Naive thymus-derived CD4-positive, alpha-beta T cell (primary cell): Measurements from ENCODE around the gene FGD4. TPM values are rescaled to one million over a fixed set of nuclear protein-coding genes. Genes with fewer than 3 reads are reported as not detected.

Source experiments
- ATAC-seq: fragments of 150-1000 bp; cut with Tn5 transposase; 2 replicates; pipeline ENCODE4 v1.10.0; 2021; ENCODE audit warnings: mild to moderate bottlenecking, moderate library complexity
- CTCF ChIA-PET: fragments of 350-600 bp; sonication (Branson Sonifier 250); formaldehyde crosslinking; loops from one replicate; lab custom pipeline; 2021; ENCODE audit warnings: antibody characterized with exemption; lab: Charles Lee
- POLR2A ChIA-PET: fragments of 350-600 bp; sonication (Branson Sonifier 250); formaldehyde crosslinking; loops from one replicate; lab custom pipeline; 2021; ENCODE audit warnings: antibody characterized with exemption, inconsistent platforms; lab: Charles Lee
- DNase-seq, 9 donors: peaks; one replicate each; pipeline versions ENCODE4 v3.0.0 to v3.0.0-alpha.2; 2020 to 2022; ENCODE audit warnings: mixed read lengths in 1 of 9
- H3K27ac ChIP-seq: one replicate; pipeline ENCODE4 v1.7.0; 2013; ENCODE audit warnings: mild to moderate bottlenecking, low read depth, low read length, moderate library complexity
- H3K27me3 ChIP-seq, 2 donors: one replicate each; pipeline ENCODE4 v1.7.0; 2013; ENCODE audit warnings: low read length in 2 of 2, mild to moderate bottlenecking in 2 of 2, moderate library complexity in 2 of 2; ENCODE audit not compliant: control insufficient read depth in 2 of 2, insufficient read depth in 2 of 2
- H3K36me3 ChIP-seq, 3 experiments: 1 replicate in 2 of 3; 2 replicates in 1 of 3; pipeline ENCODE4 v1.7.0; 2013; ENCODE audit warnings: low read length in 3 of 3, mild to moderate bottlenecking in 3 of 3, moderate library complexity in 1 of 3; ENCODE audit not compliant: insufficient read depth in 3 of 3, control insufficient read depth in 2 of 3
- H3K4me1 ChIP-seq, 2 donors: one replicate each; pipeline ENCODE4 v1.7.0; 2013; ENCODE audit warnings: low read length in 2 of 2, mild to moderate bottlenecking in 2 of 2, moderate library complexity in 1 of 2; ENCODE audit not compliant: control insufficient read depth in 2 of 2, insufficient read depth in 2 of 2
- H3K4me3 ChIP-seq: 2 replicates; pipeline ENCODE4 v1.7.0; 2013; ENCODE audit warnings: mild to moderate bottlenecking, low read length
- H3K9me3 ChIP-seq, 3 experiments: 1 replicate in 2 of 3; 2 replicates in 1 of 3; pipeline ENCODE4 v1.7.0; 2013; ENCODE audit warnings: low read length in 3 of 3; ENCODE audit not compliant: control insufficient read depth in 2 of 3
- H3K27ac Mint-ChIP-seq, 9 donors: one replicate each; pipeline ENCODE4 v1.8.0; 2020 to 2022; ENCODE audit warnings: mixed read lengths in 9 of 9, mild to moderate bottlenecking in 8 of 9, moderate library complexity in 5 of 9, inconsistent platforms in 2 of 9
- H3K27me3 Mint-ChIP-seq, 5 donors: one replicate each; pipeline ENCODE4 v1.8.0; 2021 to 2022; ENCODE audit warnings: mixed read lengths in 5 of 5, mild to moderate bottlenecking in 1 of 5
- H3K36me3 Mint-ChIP-seq, 5 donors: one replicate each; pipeline ENCODE4 v1.8.0; 2020 to 2022; ENCODE audit warnings: mixed read lengths in 5 of 5, mild to moderate bottlenecking in 3 of 5, inconsistent platforms in 1 of 5
- H3K4me1 Mint-ChIP-seq, 7 donors: one replicate each; pipeline ENCODE4 v1.8.0; 2020 to 2022; ENCODE audit warnings: mixed read lengths in 7 of 7, mild to moderate bottlenecking in 3 of 7, inconsistent platforms in 1 of 7
- H3K4me3 Mint-ChIP-seq, 10 donors: one replicate each; pipeline ENCODE4 v1.8.0; 2020 to 2022; ENCODE audit warnings: mild to moderate bottlenecking in 10 of 10, mixed read lengths in 10 of 10, moderate library complexity in 6 of 10, inconsistent platforms in 2 of 10
- H3K9me3 Mint-ChIP-seq, 11 donors: one replicate each; pipeline ENCODE4 v1.8.0; 2020 to 2022; ENCODE audit warnings: mixed read lengths in 11 of 11, mild to moderate bottlenecking in 4 of 11, inconsistent platforms in 1 of 11, moderate library complexity in 1 of 11
- intact Hi-C, 2 donors: fragments of 100-400 bp; cut with micrococcal nuclease; formaldehyde crosslinking; loops; one replicate each; pipeline ENCODE4 v1.15.1; 2023
- polyA plus RNA-seq, 2 donors: library from polyadenylated mRNA; unstranded; fragments of 300-500 nt; fragmentation: Illumina TruSeq; gene quantifications; one replicate each; pipeline ENCODE4 v1.2.3, GENCODE V29; 2021
- total RNA-seq, 6 experiments: library from RNA in 5 of 6; stranded (reverse) in 5 of 6; gene quantifications; 1 replicate in 5 of 6; 2 replicates in 1 of 6; pipeline ENCODE4 v1.2.3 and lab custom pipeline; 2021 to 2026

The FGD4 gene
- total and polyA plus RNA-seq, 7 experiments from 2014 or later = 0.12 to 13.7 (median 0.50) TPM; not detected in 1

DNA sequence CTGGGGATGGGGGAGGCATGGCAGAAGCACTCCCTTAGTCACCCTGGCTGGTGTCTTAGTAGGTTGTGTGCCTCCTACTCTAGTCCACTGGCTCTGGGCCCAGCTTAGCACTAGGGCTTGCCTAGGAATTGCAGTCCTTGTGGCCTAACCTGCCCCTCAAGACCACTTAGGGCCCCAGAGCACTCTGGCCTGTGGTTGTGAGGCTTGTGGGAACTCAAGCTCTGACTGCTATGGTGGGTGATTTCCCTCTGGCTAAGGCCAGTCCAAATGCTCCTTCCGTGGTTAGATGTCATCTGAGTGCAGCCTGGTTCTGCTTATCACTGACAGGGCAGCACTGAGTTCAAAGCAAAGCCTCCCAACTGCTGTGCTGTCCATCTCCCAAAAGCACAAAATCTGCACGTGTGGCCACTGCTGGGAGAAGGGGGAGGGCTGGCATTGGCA, 20.2 kb downstream of the FGD4 start:
- H3K27ac Mint-ChIP-seq = no peak overlapping the region
- Histone ChIP-seq H3K4me1 (no peaks in the 10 kb centered on the region), H3K36me3 (no peaks in the 10 kb centered on the region), H3K27me3 (no peaks in the 10 kb centered on the region), H3K9me3 (no peaks in the 10 kb centered on the region), H3K4me3 (no peak overlapping the region), H3K27ac (no peak overlapping the region)
- H3K36me3 Mint-ChIP-seq = no peaks in the 10 kb centered on the region
- ATAC-seq (peak; percentile 12), DNase-seq (no peak)
- ChIA-PET POLR2A (no interaction called here), CTCF (no interaction called here)
- H3K27me3 Mint-ChIP-seq = peaks cover 0 to 23% (median 10%) of the 10 kb centered on the region in 5 donors
- intact Hi-C loops = no loop called here
- H3K4me3 Mint-ChIP-seq = no peak overlapping the region
- peaks cover 0 to 3% (median 0%) of the 10 kb centered on the region in 11 donors for H3K9me3 Mint-ChIP-seq
- no peaks in the 10 kb centered on the region for H3K4me1 Mint-ChIP-seq

DNA sequence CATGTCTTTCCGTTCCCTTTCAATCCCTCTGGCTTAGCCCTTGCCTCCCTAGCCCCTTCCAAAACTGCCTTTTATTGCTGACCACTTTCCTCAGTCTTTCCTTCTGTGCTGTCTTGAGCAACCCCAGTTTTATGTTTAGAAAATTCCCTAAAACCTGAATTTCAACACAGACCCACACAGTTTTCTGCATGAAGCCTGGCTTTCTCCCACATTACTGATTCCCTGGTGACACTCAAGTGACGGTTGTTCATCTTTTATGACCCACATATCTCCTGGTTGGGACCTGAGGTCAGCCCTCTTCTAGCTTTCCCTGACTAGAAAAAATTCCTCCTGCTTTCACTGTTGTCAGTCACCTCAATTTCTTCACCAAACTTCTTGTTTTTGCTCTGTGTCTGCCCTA, 21.0 kb downstream of the FGD4 start:
- no peaks in the 10 kb centered on the region for H3K4me1 Mint-ChIP-seq

DNA sequence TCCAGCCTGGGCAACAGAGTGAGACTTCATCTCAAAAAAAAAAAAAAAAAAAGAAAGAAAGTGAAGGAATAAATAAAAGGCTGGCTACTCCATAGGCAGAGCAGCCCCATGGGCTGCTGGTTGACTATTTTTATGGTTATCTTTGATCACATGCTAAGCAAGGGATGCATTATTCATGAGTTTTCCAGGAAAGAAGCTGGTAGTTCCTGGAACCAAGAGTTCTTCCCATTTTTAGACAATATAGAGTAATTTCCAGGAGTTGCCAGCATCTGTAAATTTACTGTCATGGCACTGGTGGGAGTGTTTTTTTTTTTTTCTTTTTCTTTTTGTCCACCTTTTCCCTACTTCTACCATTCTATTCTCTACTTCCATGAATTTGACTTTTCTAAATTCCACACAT, 24.2 kb downstream of the FGD4 start:
- no peak overlapping the region for H3K27ac ChIP-seq
- no peaks in the 10 kb centered on the region for H3K36me3 Mint-ChIP-seq
- ATAC-seq (no peak), DNase-seq (no peak)
- H3K4me1 Mint-ChIP-seq = no peaks in the 10 kb centered on the region
- no peaks in the 10 kb centered on the region for H3K9me3 ChIP-seq
- no peak overlapping the region for H3K4me3 Mint-ChIP-seq
- H3K36me3 ChIP-seq = no peaks in the 10 kb centered on the region
- H3K27me3 ChIP-seq = no peaks in the 10 kb centered on the region
- H3K9me3 Mint-ChIP-seq = peaks cover 5 to 33% (median 14%) of the 10 kb centered on the region in 11 donors
- no peaks in the 10 kb centered on the region for H3K4me1 ChIP-seq
- POLR2A ChIA-PET = no interaction called here
- H3K27ac Mint-ChIP-seq = no peak overlapping the region
- CTCF ChIA-PET = interaction anchor here (0.7 kb wide), 1 partner anchor 222 kb away, joined by 3 read pairs; no protein-coding TSS in a partner anchor
- intact Hi-C loops = no loop called here
- no peak overlapping the region for H3K4me3 ChIP-seq
- H3K27me3 Mint-ChIP-seq = peaks cover 4 to 17% (median 9%) of the 10 kb centered on the region in 5 donors

More for the DNA sequence above, 21.0 kb downstream of the FGD4 start:
- Mint-ChIP-seq H3K27me3 (peaks cover 0 to 23% (median 10%) of the 10 kb centered on the region in 5 donors), H3K27ac (no peak overlapping the region), H3K9me3 (peaks cover 0 to 3% (median 0%) of the 10 kb centered on the region in 11 donors), H3K36me3 (no peaks in the 10 kb centered on the region), H3K4me3 (no peak overlapping the region)
- no peak overlapping the region for H3K4me3 ChIP-seq
- DNase-seq = no peak
- CTCF ChIA-PET = no interaction called here
- H3K36me3 ChIP-seq = no peaks in the 10 kb centered on the region
- intact Hi-C loops = no loop called here
- H3K27ac ChIP-seq = no peak overlapping the region
- H3K9me3 ChIP-seq = no peaks in the 10 kb centered on the region
- H3K27me3 ChIP-seq = no peaks in the 10 kb centered on the region
- no peaks in the 10 kb centered on the region for H3K4me1 ChIP-seq
- ATAC-seq = no peak
- POLR2A ChIA-PET = no interaction called here

DNA sequence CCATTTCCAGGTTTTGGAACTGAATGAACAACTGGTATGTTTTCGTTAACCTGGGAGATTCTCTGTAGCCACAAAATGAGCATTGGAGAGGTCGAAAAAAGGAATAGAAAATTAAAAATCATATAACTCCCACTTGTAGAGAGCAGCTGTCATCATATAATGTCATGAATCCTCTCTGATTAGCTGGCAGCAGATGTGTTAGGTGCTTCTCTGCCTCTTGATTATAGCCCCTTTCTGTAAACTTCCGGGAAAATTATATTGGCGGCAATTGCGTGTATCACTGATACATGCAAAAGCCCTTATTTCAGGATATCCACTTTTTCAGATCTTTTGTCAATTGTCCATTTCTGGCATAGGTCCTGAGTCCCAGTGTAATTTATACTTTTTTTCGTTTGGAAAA, 31.7 kb downstream of the FGD4 start:
- Histone ChIP-seq H3K27ac (no peak overlapping the region), H3K27me3 (no peaks in the 10 kb centered on the region), H3K36me3 (no peaks in the 10 kb centered on the region), H3K4me1 (no peaks in the 10 kb centered on the region), H3K4me3 (no peak overlapping the region), H3K9me3 (no peaks in the 10 kb centered on the region)
- peaks cover 5 to 47% (median 22%) of the 10 kb centered on the region in 11 donors for H3K9me3 Mint-ChIP-seq
- DNase-seq (no peak), ATAC-seq (no peak)
- no peaks in the 10 kb centered on the region for H3K4me1 Mint-ChIP-seq
- peaks cover 4 to 38% (median 13%) of the 10 kb centered on the region in 5 donors for H3K27me3 Mint-ChIP-seq
- no peak overlapping the region for H3K27ac Mint-ChIP-seq
- intact Hi-C loops = no loop called here
- POLR2A ChIA-PET = no interaction called here
- CTCF ChIA-PET = no interaction called here
- H3K36me3 Mint-ChIP-seq = peaks cover 0 to 4% (median 0%) of the 10 kb centered on the region in 5 donors
- no peak overlapping the region for H3K4me3 Mint-ChIP-seq

DNA sequence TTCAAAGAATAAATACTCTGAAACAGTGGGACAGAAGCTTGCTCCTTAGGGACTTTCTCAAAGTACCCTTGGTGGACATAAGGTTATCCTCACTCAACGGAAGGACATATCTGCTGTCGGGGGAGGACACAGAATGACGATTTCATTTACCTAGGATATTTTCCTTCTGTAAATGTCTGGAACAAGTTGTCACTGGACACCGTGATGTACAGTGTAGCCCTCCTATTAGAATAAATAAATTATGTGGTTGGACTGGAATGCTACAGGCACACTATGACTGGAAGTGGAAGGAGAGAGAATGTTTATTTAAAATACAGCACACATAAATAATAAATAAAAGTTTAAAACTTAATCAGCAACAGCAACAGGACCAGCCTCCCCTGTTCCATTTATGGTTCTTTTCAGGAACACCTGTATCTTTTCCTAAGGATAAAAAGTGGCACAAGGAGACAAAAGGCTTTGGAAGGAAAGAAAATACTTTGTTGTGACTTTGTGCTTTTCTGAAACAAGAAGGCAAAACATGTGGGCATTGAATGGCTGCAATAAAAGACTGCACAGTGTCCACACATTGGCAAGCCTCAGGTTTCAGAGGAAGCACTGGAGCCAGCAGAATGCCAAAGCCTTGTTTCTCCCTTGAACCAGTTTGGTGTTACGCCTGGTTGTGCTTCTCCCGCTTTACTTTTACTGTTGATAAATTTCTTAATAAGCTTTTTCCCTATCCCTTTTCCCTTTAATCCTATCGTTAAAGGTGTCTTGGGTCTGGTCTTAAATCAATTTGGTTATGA, 36.8 kb downstream of the FGD4 start:
- H3K9me3 Mint-ChIP-seq = no peaks in the 10 kb centered on the region
- DNase-seq = no peak

DNA sequence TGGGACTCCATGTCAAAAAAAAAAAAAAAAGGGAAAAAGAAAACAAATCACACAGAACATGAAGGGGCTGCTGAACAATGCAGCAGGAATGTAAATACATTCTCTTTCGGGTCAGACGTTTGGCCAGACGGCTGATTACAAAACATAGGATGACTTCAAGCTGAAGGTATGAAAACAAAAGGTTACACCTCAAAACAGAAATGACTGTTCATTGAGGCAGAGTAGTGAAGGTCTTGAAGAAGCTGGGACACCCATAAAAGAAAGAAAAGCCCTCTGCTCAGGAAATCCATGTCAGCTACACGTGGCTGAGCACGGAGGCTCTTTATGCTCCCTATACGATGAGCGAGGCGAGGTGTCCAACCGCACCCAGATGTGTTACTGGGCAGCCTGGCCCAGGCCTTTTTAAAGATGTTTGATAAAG, 37.7 kb downstream of the FGD4 start:
- Mint-ChIP-seq H3K36me3 (no peaks in the 10 kb centered on the region), H3K4me1 (no peaks in the 10 kb centered on the region), H3K4me3 (no peak overlapping the region), H3K9me3 (no peaks in the 10 kb centered on the region), H3K27ac (no peak overlapping the region), H3K27me3 (peaks cover 0 to 14% (median 0%) of the 10 kb centered on the region in 5 donors)
- Histone ChIP-seq H3K27me3 (no peaks in the 10 kb centered on the region), H3K9me3 (no peaks in the 10 kb centered on the region), H3K4me3 (no peak overlapping the region), H3K4me1 (no peaks in the 10 kb centered on the region), H3K36me3 (no peaks in the 10 kb centered on the region), H3K27ac (no peak overlapping the region)
- DNase-seq (no peak), ATAC-seq (no peak)
- POLR2A ChIA-PET = no interaction called here
- intact Hi-C loops = no loop called here
- CTCF ChIA-PET = no interaction called here

More for the DNA sequence above, 36.8 kb downstream of the FGD4 start:
- Mint-ChIP-seq H3K4me3 (no peak overlapping the region), H3K4me1 (no peaks in the 10 kb centered on the region), H3K27me3 (peaks cover 0 to 14% (median under 1%) of the 10 kb centered on the region in 5 donors), H3K27ac (no peak overlapping the region), H3K36me3 (no peaks in the 10 kb centered on the region)
- POLR2A ChIA-PET = no interaction called here
- H3K4me1 ChIP-seq = no peaks in the 10 kb centered on the region
- no peak overlapping the region for H3K4me3 ChIP-seq
- no peak overlapping the region for H3K27ac ChIP-seq
- no peak for ATAC-seq
- intact Hi-C loops = no loop called here
- CTCF ChIA-PET = no interaction called here
- no peaks in the 10 kb centered on the region for H3K36me3 ChIP-seq
- no peaks in the 10 kb centered on the region for H3K27me3 ChIP-seq
- no peaks in the 10 kb centered on the region for H3K9me3 ChIP-seq
